Stimulated activated CD8-positive, alpha-beta memory T cell treated with anti-CD3 and anti-CD28 coated beads, Interleukin-15, amount 100 ng/mL, for 24 hours (primary cell): ENCODE results near the gene PRMT2.

Experiments used
- DNase-seq: peaks from one replicate; pipeline ENCODE4 v3.0.0-alpha.2; 2020; ENCODE audit warnings: low read depth

Gene PRMT2

GRCh38 chr21:46643379-46644177, 8.1 kb downstream of the PRMT2 start:
- DNase-seq, result no peak

GRCh38 chr21:46645840-46646239, 10.4 kb downstream of the PRMT2 start:
- no peak for DNase-seq

GRCh38 chr21:46646541-46647154, 11.2 kb downstream of the PRMT2 start:
- no peak for DNase-seq

GRCh38 chr21:46648539-46648938, 13.1 kb downstream of the PRMT2 start:
- no peak for DNase-seq

- DNase-seq, result no peak
Observed at GRCh38 chr21:46649356-46649755, 13.9 kb downstream of the PRMT2 start.

GRCh38 chr21:46650476-46651098, 15.1 kb downstream of the PRMT2 start:
- no peak for DNase-seq

GRCh38 chr21:46651121-46651520, 15.6 kb downstream of the PRMT2 start:
- no peak for DNase-seq

- no peak for DNase-seq
Observed at GRCh38 chr21:46655230-46655629, 19.8 kb downstream of the PRMT2 start.

- DNase-seq, result no peak
Observed at GRCh38 chr21:46656820-46657219, 21.3 kb downstream of the PRMT2 start.

GRCh38 chr21:46660505-46660904, 25.0 kb downstream of the PRMT2 start:
- no peak for DNase-seq

- DNase-seq, result no peak
Observed at GRCh38 chr21:46661211-46661625, 25.7 kb downstream of the PRMT2 start.

- no peak for DNase-seq
Observed at GRCh38 chr21:46661642-46662366, 26.3 kb downstream of the PRMT2 start.

GRCh38 chr21:46662367-46662654, 26.8 kb downstream of the PRMT2 start:
- no peak for DNase-seq

GRCh38 chr21:46662765-46663500, 27.5 kb downstream of the PRMT2 start:
- DNase-seq, result no peak

GRCh38 chr21:46663754-46664153, 28.3 kb downstream of the PRMT2 start:
- no peak for DNase-seq

- DNase-seq, result no peak
Observed at GRCh38 chr21:46664316-46664995, 29.0 kb downstream of the PRMT2 start.

- DNase-seq, result no peak
Observed at GRCh38 chr21:46665566-46665965, 30.1 kb downstream of the PRMT2 start.

GRCh38 chr21:46666941-46667740, 31.7 kb downstream of the PRMT2 start:
- no peak for DNase-seq

- no peak for DNase-seq
Observed at GRCh38 chr21:46667741-46668380, 32.4 kb downstream of the PRMT2 start.

- no peak for DNase-seq
Observed at GRCh38 chr21:46668381-46668780, 32.9 kb downstream of the PRMT2 start.
